Loucy (cell line): Measurements from ENCODE around the gene AGBL4.

Experiments
- CTCF ChIP-seq: fragments of 200-600 bp; sonication (generic); conservative IDR thresholded peaks from 2 replicates; pipeline ENCODE4 v1.5.1; 2014; ENCODE audit warnings: mild to moderate bottlenecking, antibody characterized with exemption, low read length
- EZH2phosphoT487 ChIP-seq: fragments of 200-600 bp; IDR thresholded peaks from 2 replicates; pipeline ENCODE4 v1.6.1; 2018; ENCODE audit warnings: antibody characterized with exemption, mild to moderate bottlenecking, moderate library complexity, borderline replicate concordance

DNA sequence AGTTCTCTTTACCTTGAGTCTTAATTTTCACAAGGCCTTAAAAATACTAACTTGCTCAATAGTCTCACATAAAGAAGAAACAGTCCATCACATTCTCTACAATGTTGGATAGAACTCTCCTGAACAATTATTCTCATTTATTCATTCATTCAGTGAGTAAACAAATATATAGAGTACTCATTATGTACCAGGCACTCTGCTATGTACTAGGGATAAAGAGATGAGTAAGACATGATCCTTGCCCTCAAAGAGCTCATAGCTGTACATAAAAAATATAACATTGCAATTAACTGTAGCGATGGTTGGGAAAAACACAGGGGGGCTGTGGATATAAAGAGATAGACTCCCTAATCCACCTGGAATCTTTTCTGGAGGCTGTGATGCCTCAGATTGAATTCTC, 660.1 kb downstream of the AGBL4 start:
- TF ChIP-seq CTCF (no peak), EZH2phosphoT487 (no peak)
